PC-9 (cell line): ENCODE data around the gene ZDHHC3. TPM values are rescaled to one million over a fixed set of nuclear protein-coding genes. Genes with fewer than 3 reads are reported as not detected.

ENCODE experiments used
- BruUV-seq: library from RNA; stranded (reverse); fragments of 400-500 nt; replicated peaks from 2 replicates; lab custom pipeline; 2021; lab: Mats Ljungman, UMichigan
- CTCF ChIA-PET: fragments of 300-600 bp; sonication (Branson Sonifier 250); formaldehyde crosslinking; loops from one replicate; lab custom pipeline; 2022; ENCODE audit warnings: antibody characterized with exemption; lab: Charles Lee
- POLR2A ChIA-PET: fragments of 300-600 bp; sonication (Branson Sonifier 250); formaldehyde crosslinking; loops from one replicate; lab custom pipeline; 2022; ENCODE audit warnings: antibody characterized with exemption; ENCODE audit not compliant: unreplicated experiment; lab: Charles Lee
- DNase-seq, 2 experiments: peaks; one replicate each; pipeline versions ENCODE4 v3.0.0 to v3.0.0-alpha.2; 2015 to 2022; ENCODE audit warnings: mixed read lengths in 1 of 2
- H2AFZ ChIP-seq: fragments of 200-600 bp; sonication (generic); 2 replicates; pipeline ENCODE4 v1.8.1; 2017; ENCODE audit warnings: antibody characterized with exemption
- H3F3A ChIP-seq: fragments of 200-600 bp; sonication (generic); 2 replicates; pipeline ENCODE4 v1.8.1; 2017; ENCODE audit warnings: antibody characterized with exemption, mild to moderate bottlenecking, low read depth; ENCODE audit not compliant: insufficient read depth
- H3K27ac ChIP-seq: fragments of 200-600 bp; sonication (generic); 2 replicates; pipeline ENCODE4 v1.6.1; 2016; ENCODE audit warnings: mixed run types
- H3K27me3 ChIP-seq: fragments of 200-600 bp; sonication (generic); 2 replicates; pipeline ENCODE4 v1.6.1; 2016; ENCODE audit warnings: low read depth, mixed run types; ENCODE audit not compliant: insufficient read depth
- H3K36me3 ChIP-seq: fragments of 200-600 bp; sonication (generic); 2 replicates; pipeline ENCODE4 v1.6.1; 2016; ENCODE audit warnings: low read depth, mixed run types
- H3K4me1 ChIP-seq: fragments of 200-600 bp; sonication (generic); replicated peaks from 2 replicates; pipeline ENCODE4 v1.6.1; 2016; ENCODE audit warnings: mixed run types; ENCODE audit not compliant: insufficient read depth
- H3K4me2 ChIP-seq: fragments of 200-600 bp; sonication (generic); 2 replicates; pipeline ENCODE4 v1.6.1; 2017; ENCODE audit warnings: mixed run types
- H3K4me3 ChIP-seq: fragments of 200-600 bp; sonication (generic); 2 replicates; pipeline ENCODE4 v1.6.1; 2016; ENCODE audit warnings: mixed run types
- H3K79me2 ChIP-seq: fragments of 200-600 bp; sonication (generic); 2 replicates; pipeline ENCODE4 v1.6.1; 2017; ENCODE audit warnings: low read depth, mixed run types
- H3K9me2 ChIP-seq: fragments of 200-600 bp; sonication (generic); 2 replicates; pipeline ENCODE4 v1.8.1; 2017; ENCODE audit warnings: mild to moderate bottlenecking; ENCODE audit not compliant: insufficient read depth
- H3K9me3 ChIP-seq: fragments of 200-600 bp; sonication (generic); 2 replicates; pipeline ENCODE4 v1.8.1; 2016; ENCODE audit warnings: low read depth; ENCODE audit not compliant: insufficient read depth
- H4K20me1 ChIP-seq: fragments of 200-600 bp; sonication (generic); 2 replicates; pipeline ENCODE4 v1.8.1; 2017; ENCODE audit not compliant: insufficient read depth
- EZH2 ChIP-seq: fragments of 200-600 bp; sonication (generic); IDR thresholded peaks from 2 replicates; pipeline ENCODE4 v1.8.0; 2017; ENCODE audit warnings: antibody characterized with exemption, low read depth
- intact Hi-C: fragments of 100-400 bp; cut with micrococcal nuclease; formaldehyde crosslinking; loops from one replicate; pipeline ENCODE4 v1.10.0; 2022; ENCODE audit not compliant: unreplicated experiment
- total RNA-seq: library from RNA; stranded (reverse); gene quantifications from 2 replicates; pipeline ENCODE4 v1.2.3, GENCODE V29; 2021
- TF ChIP-seq, protein P1 (sequence below): fragments of 200-600 bp; sonication (generic); conservative IDR thresholded peaks from 2 replicates; pipeline ENCODE4 v1.6.1; 2017; ENCODE audit warnings: mixed run types, antibody characterized with exemption, mild to moderate bottlenecking, moderate library complexity

Gene ZDHHC3
- total RNA-seq, 1 experiment from 2014 or later: 107 TPM

DNA sequence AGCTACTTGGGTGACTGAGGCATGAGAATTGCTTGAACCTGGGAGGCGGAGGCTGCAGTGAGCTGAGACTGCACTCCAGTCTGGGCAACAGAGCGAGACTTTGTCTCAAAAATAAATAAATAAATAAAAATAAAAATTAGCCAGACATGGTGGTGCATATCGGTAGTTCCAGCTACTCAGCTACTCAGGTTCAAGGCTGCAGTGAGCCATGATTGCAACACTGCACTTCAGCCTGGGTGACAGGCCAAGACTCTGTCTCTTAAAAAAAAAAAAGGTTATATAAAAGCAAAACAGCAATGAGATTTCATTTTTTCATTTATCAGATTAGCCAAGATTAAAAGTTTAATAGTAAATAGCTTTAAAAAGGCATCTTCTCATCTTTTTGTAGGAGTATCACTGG lies 98.6 kb downstream of the ZDHHC3 start:
- Histone ChIP-seq H3K9me2 (no peaks in the 10 kb centered on the region), H2AFZ (no peak overlapping the region), H3K27ac (no peak overlapping the region), H3F3A (no peaks in the 10 kb centered on the region), H3K27me3 (no peaks in the 10 kb centered on the region), H3K4me2 (no peak overlapping the region), H3K9me3 (no peaks in the 10 kb centered on the region), H3K36me3 (no peaks in the 10 kb centered on the region), H3K4me1 (no peaks in the 10 kb centered on the region), H3K4me3 (no peak overlapping the region), H3K79me2 (no peaks in the 10 kb centered on the region), H4K20me1 (no peaks in the 10 kb centered on the region)
- no TSS peak for BruUV-seq
- no peak for DNase-seq
- CTCF ChIA-PET: no interaction called here
- TF ChIP-seq, protein P1, sequence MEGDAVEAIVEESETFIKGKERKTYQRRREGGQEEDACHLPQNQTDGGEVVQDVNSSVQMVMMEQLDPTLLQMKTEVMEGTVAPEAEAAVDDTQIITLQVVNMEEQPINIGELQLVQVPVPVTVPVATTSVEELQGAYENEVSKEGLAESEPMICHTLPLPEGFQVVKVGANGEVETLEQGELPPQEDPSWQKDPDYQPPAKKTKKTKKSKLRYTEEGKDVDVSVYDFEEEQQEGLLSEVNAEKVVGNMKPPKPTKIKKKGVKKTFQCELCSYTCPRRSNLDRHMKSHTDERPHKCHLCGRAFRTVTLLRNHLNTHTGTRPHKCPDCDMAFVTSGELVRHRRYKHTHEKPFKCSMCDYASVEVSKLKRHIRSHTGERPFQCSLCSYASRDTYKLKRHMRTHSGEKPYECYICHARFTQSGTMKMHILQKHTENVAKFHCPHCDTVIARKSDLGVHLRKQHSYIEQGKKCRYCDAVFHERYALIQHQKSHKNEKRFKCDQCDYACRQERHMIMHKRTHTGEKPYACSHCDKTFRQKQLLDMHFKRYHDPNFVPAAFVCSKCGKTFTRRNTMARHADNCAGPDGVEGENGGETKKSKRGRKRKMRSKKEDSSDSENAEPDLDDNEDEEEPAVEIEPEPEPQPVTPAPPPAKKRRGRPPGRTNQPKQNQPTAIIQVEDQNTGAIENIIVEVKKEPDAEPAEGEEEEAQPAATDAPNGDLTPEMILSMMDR: no peak
- no peak for TF ChIP-seq EZH2
- intact Hi-C loops: no loop called here
- POLR2A ChIA-PET: interaction anchor here (0.6 kb wide), 1 partner anchor 115 kb away, joined by 6 read pairs; no protein-coding TSS in a partner anchor

DNA sequence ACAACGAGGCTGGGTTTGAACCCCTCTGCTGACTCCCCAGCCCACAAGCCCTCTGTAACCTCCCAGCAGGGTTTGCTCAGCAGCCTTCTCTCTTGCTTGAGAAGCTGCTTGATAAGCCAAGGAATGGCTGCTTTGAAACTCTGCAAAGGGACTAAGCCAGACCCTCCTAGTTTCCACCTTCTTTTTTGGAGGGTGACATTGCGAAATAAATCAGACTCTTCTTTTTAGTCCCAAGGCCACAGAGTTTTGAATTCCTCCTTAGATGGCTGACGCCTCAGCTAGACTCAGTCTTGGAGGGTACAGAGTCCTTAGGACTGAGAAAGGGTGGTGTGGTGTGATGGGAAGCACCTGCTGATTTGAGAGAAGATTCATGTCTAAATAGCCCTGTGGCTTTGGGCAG lies 100.4 kb downstream of the ZDHHC3 start:
- intact Hi-C loops: no loop called here
- BruUV-seq: no TSS peak
- no peak overlapping the region for H3K4me2 ChIP-seq
- H3K4me1 ChIP-seq: no peaks in the 10 kb centered on the region
- ChIA-PET CTCF (no interaction called here), POLR2A (no interaction called here)
- H3K9me2 ChIP-seq: no peaks in the 10 kb centered on the region
- H4K20me1 ChIP-seq: no peaks in the 10 kb centered on the region
- no peak for TF ChIP-seq EZH2
- TF ChIP-seq, protein P1: no peak
- no peak overlapping the region for H3K27ac ChIP-seq
- H3K4me3 ChIP-seq: no peak overlapping the region
- H3K36me3 ChIP-seq: no peaks in the 10 kb centered on the region
- no peaks in the 10 kb centered on the region for H3F3A ChIP-seq
- DNase-seq: no peak
- no peaks in the 10 kb centered on the region for H3K9me3 ChIP-seq
- no peaks in the 10 kb centered on the region for H3K27me3 ChIP-seq
- H3K79me2 ChIP-seq: no peaks in the 10 kb centered on the region
- no peak overlapping the region for H2AFZ ChIP-seq

Other genes with a start within 250 kb of the ZDHHC3 start
- 2.6 and 3.9 TPM in 2 replicates for gene ZNF501, start 246.5 kb downstream of the ZDHHC3 start, total RNA-seq
- gene KIAA1143, start 214.6 kb downstream of the ZDHHC3 start, total RNA-seq: 17.8 and 34.4 TPM in 2 replicates
- gene KIF15, start 214.4 kb downstream of the ZDHHC3 start, total RNA-seq: 16.5 and 25.8 TPM in 2 replicates
- gene TMEM42, start 114.3 kb downstream of the ZDHHC3 start, total RNA-seq: 18.2 and 22.4 TPM in 2 replicates
- 0.61 and 0.63 TPM in 2 replicates for gene TGM4, start 101.6 kb downstream of the ZDHHC3 start, total RNA-seq
- 56.2 and 58.0 TPM in 2 replicates for gene EXOSC7, start 70 bp upstream of the ZDHHC3 start, total RNA-seq
- gene CLEC3B, start 50.1 kb upstream of the ZDHHC3 start, total RNA-seq: not detected in 2 replicates
- 75.7 and 85.0 TPM in 2 replicates for gene CDCP1, start 170.2 kb upstream of the ZDHHC3 start, total RNA-seq